Left ventricle myocardium inferior (tissue), 1 donor: Measurements from ENCODE around the gene SLC22A14. TPM values are rescaled to one million over a fixed set of nuclear protein-coding genes. Genes with fewer than 3 reads are reported as not detected.
"Not testable (repeated sequence)": the region's sequence is repeated elsewhere in the genome, so short reads cannot be mapped to it uniquely, and the experiment has no call there.

ENCODE experiments used
- DNase-seq: peaks from one replicate; pipeline ENCODE4 v3.0.0-alpha.2; 2020
- H3K27ac ChIP-seq: fragments of 200-600 bp; replicated peaks from 2 replicates; pipeline ENCODE4 v1.8.0; 2021
- H3K27me3 ChIP-seq: fragments of 200-600 bp; 2 replicates; pipeline ENCODE4 v1.8.0; 2021; ENCODE audit warnings: low read depth
- H3K36me3 ChIP-seq: fragments of 200-600 bp; 2 replicates; pipeline ENCODE4 v1.8.0; 2021
- H3K4me1 ChIP-seq: fragments of 200-600 bp; 2 replicates; pipeline ENCODE4 v1.8.0; 2021
- H3K4me3 ChIP-seq: fragments of 200-600 bp; 2 replicates; pipeline ENCODE4 v1.8.0; 2021; ENCODE audit warnings: mild to moderate bottlenecking, moderate library complexity
- H3K9me3 ChIP-seq: fragments of 200-600 bp; replicated peaks from 2 replicates; pipeline ENCODE4 v1.8.0; 2021
- CTCF ChIP-seq: fragments of 200-600 bp; IDR thresholded peaks from 2 replicates; pipeline ENCODE4 v1.8.0; 2021; ENCODE audit warnings: antibody characterized with exemption, mild to moderate bottlenecking, borderline replicate concordance
- intact Hi-C: fragments of 100-400 bp; cut with micrococcal nuclease; formaldehyde crosslinking; loops from one replicate; pipeline ENCODE4 v1.11.0; 2022
- long read RNA-seq: library from polyadenylated mRNA; unstranded; transcript quantifications from one replicate; pipeline ENCODE4 v2.0.0, GENCODE V29; 2021
- total RNA-seq: library from RNA; stranded (reverse); fragmentation: NEBNext Ultra II Directional; extraction: Animal tissue kit (Norgen Biotek cat#: 25700); gene quantifications from one replicate; pipeline ENCODE4 v1.2.1, GENCODE V29; 2021
- donor health status: DM: no; HTN: yes; CAD: no; lungs with severe emphysema.

Gene SLC22A14
- total RNA-seq, result not detected
- long read RNA-seq, result 0 reads

GRCh38 chr3:38281895-38282686 is at the start of gene SLC22A14:
TSS of gene SLC22A14 (plus strand) at chr3:38282294. CDS start at chr3:38306027, 23,733 bp downstream.
- Histone ChIP-seq H3K9me3 (no peaks in the 10 kb centered on the region), H3K4me1 (no peaks in the 10 kb centered on the region), H3K27ac (no peak within 1 kb of the TSS), H3K4me3 (no peak within 1 kb of the TSS), H3K36me3 (no peaks in the 10 kb centered on the region), H3K27me3 (no peaks in the 10 kb centered on the region)
- no peak for DNase-seq
- TF ChIP-seq CTCF, result no peak
- intact Hi-C loops, result no loop called here

GRCh38 chr3:38232701-38233100 is 49.4 kb upstream of the SLC22A14 start:
- DNase-seq, result no peak
- H3K4me3 ChIP-seq, result no peak overlapping the region
- H3K36me3 ChIP-seq, result peaks cover 68% of the 10 kb centered on the region
- intact Hi-C loops, result no loop called here
- H3K27me3 ChIP-seq, result no peaks in the 10 kb centered on the region
- peaks cover 10% of the 10 kb centered on the region for H3K4me1 ChIP-seq
- no peak overlapping the region for H3K27ac ChIP-seq
- H3K9me3 ChIP-seq, result peaks cover 6% of the 10 kb centered on the region
- TF ChIP-seq CTCF, result no peak

GRCh38 chr3:38235466-38235865 is 46.6 kb upstream of the SLC22A14 start:
- DNase-seq, result no peak
- Histone ChIP-seq H3K4me3 (no peak overlapping the region), H3K36me3 (peaks cover 85% of the 10 kb centered on the region), H3K27ac (no peak overlapping the region), H3K27me3 (no peaks in the 10 kb centered on the region), H3K9me3 (peaks cover 26% of the 10 kb centered on the region), H3K4me1 (no peaks in the 10 kb centered on the region)
- TF ChIP-seq CTCF, result no peak
- intact Hi-C loops, result no loop called here

- Histone ChIP-seq H3K27ac (no peak overlapping the region), H3K9me3 (peaks cover 26% of the 10 kb centered on the region), H3K4me3 (no peak overlapping the region), H3K36me3 (peaks cover 75% of the 10 kb centered on the region), H3K4me1 (no peaks in the 10 kb centered on the region), H3K27me3 (no peaks in the 10 kb centered on the region)
- intact Hi-C loops, result no loop called here
- no peak for TF ChIP-seq CTCF
- DNase-seq, result no peak
These were observed 43.6 kb upstream of the SLC22A14 start for GRCh38 chr3:38238416-38239008.

- H3K27ac ChIP-seq, H3K4me3 ChIP-seq, intact Hi-C loops, DNase-seq, H3K27me3 ChIP-seq: not testable (repeated sequence)
- peaks cover 11% of the 10 kb centered on the region for H3K4me1 ChIP-seq
- peaks cover 18% of the 10 kb centered on the region for H3K9me3 ChIP-seq
- H3K36me3 ChIP-seq, result peaks cover 46% of the 10 kb centered on the region
These were observed 39.3 kb upstream of the SLC22A14 start for GRCh38 chr3:38242812-38243211.

- Histone ChIP-seq H3K27ac (no peak overlapping the region), H3K4me1 (peaks cover 12% of the 10 kb centered on the region), H3K4me3 (no peak overlapping the region), H3K9me3 (no peaks in the 10 kb centered on the region), H3K27me3 (no peaks in the 10 kb centered on the region), H3K36me3 (peaks cover 43% of the 10 kb centered on the region)
- intact Hi-C loops, result no loop called here
- no peak for TF ChIP-seq CTCF
- no peak for DNase-seq
These were observed 36.2 kb upstream of the SLC22A14 start for GRCh38 chr3:38245930-38246329.
